AG09309 (cell line): ENCODE data around the gene HASPIN.

ENCODE experiments used
- DNase-seq: peaks from one replicate; pipeline ENCODE4 v3.0.0-alpha.2; 2010; ENCODE audit warnings: low read depth
- H3K4me3 ChIP-seq: 2 replicates; pipeline ENCODE4 v1.5.1; 2011; ENCODE audit warnings: mild to moderate bottlenecking, low read depth, low read length, moderate library complexity; ENCODE audit not compliant: control insufficient read depth
- CTCF ChIP-seq: IDR thresholded peaks from 2 replicates; pipeline ENCODE4 v1.5.1; 2011; ENCODE audit warnings: mild to moderate bottlenecking, low read depth, low read length, inconsistent platforms; ENCODE audit not compliant: insufficient read depth, control insufficient read depth; ENCODE audit errors: missing control alignments

The HASPIN gene

GRCh38 chr17:3771140-3771539 lies 47.4 kb downstream of the HASPIN start:
- TF ChIP-seq CTCF: no peak
- no peak overlapping the region for H3K4me3 ChIP-seq
- no peak for DNase-seq

- no peak for DNase-seq
Observed at GRCh38 chr17:3772764-3773163, 49.1 kb downstream of the HASPIN start.

GRCh38 chr17:3773511-3773910 lies 49.8 kb downstream of the HASPIN start:
- DNase-seq: no peak
- H3K4me3 ChIP-seq: no peak overlapping the region
- TF ChIP-seq CTCF: no peak

More at GRCh38 chr17:3772764-3773163, 49.1 kb downstream of the HASPIN start:
- TF ChIP-seq CTCF: no peak
- H3K4me3 ChIP-seq: no peak overlapping the region

DNA sequence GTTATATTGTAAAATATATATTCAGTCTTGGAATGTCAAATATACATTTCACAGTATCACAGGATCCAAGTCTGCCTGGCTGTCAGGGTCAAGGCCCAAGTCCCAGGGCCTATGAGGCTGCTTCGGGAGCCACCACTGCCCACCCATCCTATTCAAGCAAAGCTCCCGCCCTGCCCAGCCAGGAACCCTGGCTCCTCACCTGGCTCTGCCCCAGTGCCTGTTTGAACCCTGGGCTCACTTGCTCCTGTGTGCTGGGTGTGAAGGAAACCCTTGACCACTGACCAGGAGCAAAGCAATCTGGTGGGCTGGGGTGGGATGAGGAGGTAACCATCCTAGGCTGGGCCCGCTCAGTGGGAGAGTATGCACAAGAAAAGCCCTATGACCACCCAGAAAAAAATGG lies 50.3 kb downstream of the HASPIN start:
- TF ChIP-seq CTCF: no peak
- DNase-seq: no peak
- no peak overlapping the region for H3K4me3 ChIP-seq
